NCI-H460 (cell line): Measurements from ENCODE around the gene INO80C. TPM values are rescaled to one million over a fixed set of nuclear protein-coding genes. Genes with fewer than 3 reads are reported as not detected.

Experiments
- DNase-seq: peaks from one replicate; pipeline ENCODE4 v3.0.0-alpha.2; 2016; ENCODE audit warnings: low read depth; ENCODE audit errors: extremely low read depth
- small RNA-seq, 2 experiments: library from RNA; depleted of rRNA; stranded (forward); fragments of <200 nt; gene quantifications; one replicate each; pipeline ENCODE3, GENCODE V24; 2014
- total RNA-seq: library from RNA; depleted of rRNA; stranded (reverse); fragments of >200 nt; shearing (Covaris generic); gene quantifications from 2 replicates; pipeline ENCODE4 v1.2.3, GENCODE V29; 2014; rRNA removed

Gene INO80C
- total RNA-seq, 1 experiment from 2014 or later, result 5.3 TPM

DNA sequence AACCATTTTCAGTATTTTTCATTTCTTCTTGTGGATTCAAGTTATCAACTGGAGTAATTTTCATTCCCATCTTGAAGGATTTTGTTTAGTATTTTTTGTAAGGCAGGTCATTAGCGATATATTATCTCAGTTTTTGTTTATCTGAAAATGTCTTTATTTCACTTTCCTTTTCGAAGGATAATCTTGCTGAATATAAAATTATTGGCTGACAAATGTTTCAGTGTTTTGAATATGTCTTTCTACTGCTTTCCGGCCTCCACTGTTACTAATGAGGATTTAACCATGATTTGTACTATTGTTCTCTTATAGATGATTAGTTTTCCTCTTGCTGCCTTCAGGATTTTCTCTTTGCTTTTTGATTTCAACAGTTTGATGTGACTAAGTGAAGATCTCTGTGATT is 62.4 kb downstream of the INO80C start:
- DNase-seq, result no peak

DNA sequence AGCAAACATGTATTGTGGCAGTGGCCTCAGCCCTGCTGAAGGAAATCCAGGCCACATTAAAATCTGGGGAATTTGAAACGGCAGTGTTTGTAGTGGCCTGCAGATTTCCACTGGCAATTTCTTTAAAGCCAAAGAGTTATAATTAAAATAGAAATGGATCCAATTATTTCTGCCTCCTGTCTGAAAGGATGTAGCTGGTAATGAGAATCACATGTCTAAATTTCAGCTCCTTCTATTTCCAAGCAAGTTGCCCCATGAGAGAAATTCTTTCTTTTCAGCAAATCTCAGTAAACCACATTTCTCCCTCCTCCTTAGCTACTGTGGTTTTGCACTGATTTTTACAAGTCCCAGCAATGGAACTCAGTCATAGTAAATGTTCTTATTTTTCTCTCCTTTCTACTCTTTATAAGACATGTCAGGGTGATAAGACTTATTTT is 65.2 kb downstream of the INO80C start:
- no peak for DNase-seq

DNA sequence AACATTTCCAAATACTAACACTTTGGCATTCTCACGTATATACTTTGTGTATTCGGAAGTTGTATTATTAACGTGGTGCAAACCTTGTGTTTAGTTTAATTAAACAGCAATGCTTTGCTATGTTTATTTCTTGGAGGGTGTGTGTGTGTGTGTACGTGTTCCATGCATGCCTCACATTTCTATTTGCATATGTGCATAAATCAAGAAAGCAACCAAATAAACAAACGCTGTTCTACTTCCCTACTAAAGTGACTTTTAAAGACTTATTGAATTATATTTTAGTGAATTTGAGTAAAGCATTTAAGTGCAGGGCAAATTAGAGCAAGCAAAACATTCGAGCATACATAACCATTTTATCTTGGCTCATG is 66.4 kb downstream of the INO80C start:
- DNase-seq, result no peak

DNA sequence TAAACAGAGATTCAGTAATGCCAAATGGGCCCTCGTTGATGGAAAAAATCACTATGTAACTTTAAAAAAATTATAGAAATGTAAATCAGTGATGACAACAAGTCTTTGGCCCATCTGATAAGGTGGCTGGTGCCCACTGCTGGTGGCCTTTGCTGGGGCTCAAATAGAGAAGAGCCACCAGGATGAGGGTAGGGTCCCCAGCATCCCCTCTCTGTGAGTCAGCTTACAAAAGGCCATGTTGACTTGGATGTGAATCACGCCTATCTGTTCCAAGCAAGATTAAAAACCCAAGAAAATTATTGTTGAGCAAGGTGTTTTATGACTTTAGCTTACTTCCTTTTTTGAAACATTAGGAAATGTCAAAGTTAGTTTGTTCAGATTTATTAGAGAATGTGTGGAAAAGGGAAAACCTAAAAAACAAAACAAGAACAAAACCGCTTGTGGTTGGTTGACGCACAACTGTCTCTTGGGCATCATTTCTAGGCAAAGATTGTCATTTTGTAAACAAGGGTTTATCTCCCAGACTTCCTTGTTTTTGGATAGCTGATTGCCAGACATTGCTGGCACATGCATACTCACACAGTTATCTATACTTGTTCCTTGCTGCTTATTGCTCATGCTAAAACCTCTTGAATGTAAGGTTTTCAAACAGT is 66.9 kb downstream of the INO80C start:
- no peak for DNase-seq

DNA sequence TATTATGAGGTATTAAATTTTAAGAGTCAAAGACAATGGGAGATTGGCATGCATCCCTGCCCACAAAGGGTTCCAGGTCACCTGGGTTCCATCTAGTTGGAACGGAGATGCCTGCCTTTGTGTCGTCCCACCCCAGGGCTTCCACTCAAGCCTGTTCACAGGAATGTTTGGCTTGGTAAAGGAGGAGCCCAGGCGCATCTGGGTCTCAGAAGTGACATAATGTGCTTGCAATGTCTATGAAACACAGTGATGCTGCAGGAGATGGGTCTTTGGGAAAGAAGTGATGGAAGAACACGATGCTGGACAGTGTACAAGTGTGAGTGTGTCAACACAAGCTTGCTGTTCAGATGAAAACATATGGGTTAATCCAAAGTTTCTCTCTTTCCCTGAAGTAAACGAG is 71.0 kb downstream of the INO80C start:
- no peak for DNase-seq

DNA sequence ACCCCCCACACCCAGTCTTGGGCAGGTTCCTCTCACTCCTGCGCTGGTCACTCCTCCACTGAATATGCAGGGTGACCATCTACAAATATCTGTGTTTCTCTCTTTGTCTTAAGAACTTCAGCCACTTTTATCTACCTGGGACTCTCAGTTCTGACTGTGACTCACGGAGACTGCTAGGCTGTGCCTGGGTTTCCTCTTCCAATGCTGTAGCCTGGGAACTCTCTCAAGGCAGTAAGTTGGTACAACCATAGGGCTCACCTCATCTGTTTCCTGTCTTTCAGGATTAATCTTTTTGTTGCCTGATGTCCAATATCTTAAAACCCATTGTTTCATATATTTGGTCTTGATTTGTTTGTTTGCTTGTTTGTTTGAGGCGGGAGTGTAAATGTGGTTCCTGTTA is 73.4 kb downstream of the INO80C start:
- DNase-seq, result no peak

DNA sequence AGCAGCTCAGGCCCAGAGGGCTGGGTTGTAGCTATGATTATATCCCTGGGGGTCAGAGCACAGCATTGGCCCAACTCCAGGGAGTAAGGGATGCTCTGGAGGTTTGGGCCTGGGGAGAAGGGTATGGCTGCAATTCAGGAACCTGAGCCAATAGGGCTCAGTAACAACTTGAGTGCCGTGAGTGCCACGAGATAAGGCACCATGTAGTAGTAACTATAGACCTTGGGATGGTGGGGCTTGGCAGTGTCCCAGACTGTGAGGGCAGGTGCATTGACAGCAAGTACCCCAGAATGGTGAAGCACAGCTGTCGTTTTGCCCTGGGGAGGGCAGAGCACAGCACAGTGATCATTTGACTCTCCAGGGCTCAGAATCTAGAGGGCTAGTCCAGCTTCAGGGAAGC is 75.5 kb downstream of the INO80C start:
- no peak for DNase-seq

DNA sequence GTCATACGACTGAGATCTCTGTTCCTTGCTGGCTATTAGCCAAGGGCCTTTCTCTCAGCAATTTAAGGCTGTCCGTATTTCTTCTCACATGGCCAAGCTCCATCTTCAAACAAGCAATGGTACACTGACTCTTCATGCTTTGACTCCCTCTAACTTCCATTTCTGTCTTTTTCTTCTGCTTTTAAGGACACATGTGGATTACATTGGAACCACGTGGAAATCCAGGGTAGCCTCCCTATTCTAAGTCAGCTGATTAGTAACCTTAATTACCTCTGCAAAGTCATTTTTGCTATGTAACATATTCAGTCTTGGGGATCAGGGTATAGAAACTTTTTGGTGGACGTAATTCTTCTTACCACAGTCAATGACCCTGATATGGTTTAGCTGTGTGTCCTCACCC is 79.2 kb downstream of the INO80C start:
- DNase-seq, result no peak

Small RNA genes lying within 50 kb of the gene (small RNA-seq; reads per million reads assigned to genes)
- 0 reads per million in 2 experiments for gene AC007998.5

Other genes starting within 250 kb of the INO80C start
- 6.3 and 8.1 TPM in 2 replicates for gene ZSCAN30, start 207.7 kb downstream of the INO80C start, total RNA-seq
- 24.7 and 32.9 TPM in 2 replicates for gene ZNF24, start 153.5 kb downstream of the INO80C start, total RNA-seq
- gene ZNF396, start 120.6 kb downstream of the INO80C start, total RNA-seq, result 1.1 and 1.2 TPM in 2 replicates
- gene GALNT1, start 83.8 kb upstream of the INO80C start, total RNA-seq, result 55.8 and 63.8 TPM in 2 replicates